IMR-90 (cell line): ENCODE results near the gene HTT. TPM values are rescaled to one million over a fixed set of nuclear protein-coding genes. Genes with fewer than 3 reads are reported as not detected.

Source experiments
- ATAC-seq: fragments of 200-7000 bp; cut with Tn5 transposase; 2 replicates; pipeline ENCODE4 v1.9.1; 2020; ENCODE audit warnings: low read depth, mild to moderate bottlenecking, moderate library complexity
- BruUV-seq: library from RNA; stranded (reverse); fragments of 400-500 nt; replicated peaks from 2 replicates; lab custom pipeline; 2021; lab: Mats Ljungman, UMichigan
- CTCF ChIA-PET: fragments of 300-600 bp; formaldehyde crosslinking; extraction: SDS; loops from one replicate; lab custom pipeline; 2021; ENCODE audit warnings: antibody characterized with exemption; lab: Yijun Ruan, JAX
- POLR2A ChIA-PET: fragments of 300-600 bp; sonication (Branson Sonifier 250); formaldehyde crosslinking; loops from one replicate; lab custom pipeline; 2022; ENCODE audit warnings: antibody characterized with exemption; ENCODE audit not compliant: unreplicated experiment; lab: Charles Lee
- DNase-seq: peaks from one replicate; pipeline ENCODE4 v3.0.0; 2013
- H2AFZ ChIP-seq: replicated peaks from 2 replicates; pipeline ENCODE3; 2013; ENCODE audit warnings: low read length, mild to moderate bottlenecking; ENCODE audit not compliant: poor library complexity
- H2AK5ac ChIP-seq: 2 replicates; pipeline ENCODE4 v1.6.1; 2013; ENCODE audit warnings: low read depth, low read length, inconsistent platforms
- H2AK9ac ChIP-seq: replicated peaks from 2 replicates; pipeline ENCODE3; 2013; ENCODE audit warnings: mild to moderate bottlenecking, low read depth, low read length, moderate library complexity; ENCODE audit not compliant: poor library complexity
- H2BK120ac ChIP-seq: 2 replicates; pipeline ENCODE4 v1.6.1; 2013; ENCODE audit warnings: low read depth, low read length, inconsistent platforms
- H2BK15ac ChIP-seq: 3 replicates; pipeline ENCODE4 v1.6.1; 2013; ENCODE audit warnings: low read depth, low read length, inconsistent platforms
- H2BK20ac ChIP-seq: 2 replicates; pipeline ENCODE4 v1.6.1; 2013; ENCODE audit warnings: low read depth, mild to moderate bottlenecking, inconsistent platforms, low read length, moderate library complexity
- H2BK5ac ChIP-seq: 2 replicates; pipeline ENCODE4 v1.6.1; 2013; ENCODE audit warnings: mild to moderate bottlenecking, low read depth, low read length, inconsistent platforms; ENCODE audit not compliant: poor library complexity, severe bottlenecking
- H3K14ac ChIP-seq: replicated peaks from 2 replicates; pipeline ENCODE4 v1.6.1; 2013; ENCODE audit warnings: low read depth, low read length, inconsistent platforms
- H3K18ac ChIP-seq: 2 replicates; pipeline ENCODE4 v1.6.1; 2013; ENCODE audit warnings: low read depth, low read length, control low read depth
- H3K23ac ChIP-seq: 2 replicates; pipeline ENCODE4 v1.6.1; 2013; ENCODE audit warnings: low read depth, low read length, inconsistent platforms
- H3K27ac ChIP-seq: 2 replicates; pipeline ENCODE4 v1.5.1; 2013; ENCODE audit warnings: mild to moderate bottlenecking, control low read depth, low read length; ENCODE audit not compliant: insufficient read depth
- H3K27me3 ChIP-seq: 2 replicates; pipeline ENCODE4 v1.6.1; 2013; ENCODE audit warnings: low read length; ENCODE audit not compliant: control insufficient read depth, insufficient read depth
- H3K36me3 ChIP-seq: 2 replicates; pipeline ENCODE4 v1.6.1; 2013; ENCODE audit warnings: low read length, mixed read lengths; ENCODE audit not compliant: control insufficient read depth, insufficient read depth
- H3K4ac ChIP-seq: 2 replicates; pipeline ENCODE4 v1.6.1; 2013; ENCODE audit warnings: low read depth, low read length, inconsistent platforms
- H3K4me1 ChIP-seq: 2 replicates; pipeline ENCODE4 v1.6.1; 2013; ENCODE audit warnings: low read length, mixed read lengths; ENCODE audit not compliant: control insufficient read depth, insufficient read depth
- H3K4me2 ChIP-seq: 2 replicates; pipeline ENCODE4 v1.6.1; 2013; ENCODE audit warnings: low read depth, mild to moderate bottlenecking, control low read depth, low read length, moderate library complexity
- H3K4me3 ChIP-seq: 2 replicates; pipeline ENCODE4 v1.5.1; 2013; ENCODE audit warnings: low read depth, mild to moderate bottlenecking, control low read depth, low read length, moderate library complexity; ENCODE audit not compliant: insufficient read depth
- H3K56ac ChIP-seq: 2 replicates; pipeline ENCODE4 v1.6.1; 2013; ENCODE audit warnings: low read length, inconsistent platforms; ENCODE audit not compliant: insufficient read depth; ENCODE audit errors: extremely low read depth
- H3K79me1 ChIP-seq, 2 experiments: 2 replicates each; pipeline ENCODE4 v1.6.1; 2013; ENCODE audit warnings: low read length in 2 of 2, inconsistent platforms in 1 of 2, low read depth in 1 of 2
- H3K9ac ChIP-seq: 2 replicates; pipeline ENCODE4 v1.6.1; 2013; ENCODE audit warnings: low read depth, low read length, control low read depth
- H3K9me1 ChIP-seq: 2 replicates; pipeline ENCODE4 v1.6.1; 2013; ENCODE audit warnings: low read length, inconsistent platforms; ENCODE audit not compliant: insufficient read depth
- H3K9me3 ChIP-seq: 2 replicates; pipeline ENCODE4 v1.6.1; 2013; ENCODE audit warnings: low read length; ENCODE audit not compliant: control insufficient read depth, insufficient read depth
- H4K20me1 ChIP-seq: 2 replicates; pipeline ENCODE4 v1.6.1; 2013; ENCODE audit warnings: low read length, inconsistent platforms; ENCODE audit not compliant: insufficient read depth
- H4K5ac ChIP-seq: 2 replicates; pipeline ENCODE4 v1.6.1; 2013; ENCODE audit warnings: mild to moderate bottlenecking, low read depth, low read length, control low read depth
- H4K8ac ChIP-seq, 2 experiments: 2 replicates each; pipeline ENCODE4 v1.6.1; 2013; ENCODE audit warnings: low read depth in 2 of 2, low read length in 2 of 2, control low read depth in 1 of 2, inconsistent platforms in 1 of 2
- H4K91ac ChIP-seq: 2 replicates; pipeline ENCODE4 v1.6.1; 2013; ENCODE audit warnings: low read depth, low read length, inconsistent platforms; ENCODE audit not compliant: insufficient read depth
- BHLHE40 ChIP-seq: fragments of 150-350 bp; IDR thresholded peaks from 2 replicates; pipeline ENCODE4 v1.6.1; 2016; ENCODE audit warnings: mild to moderate bottlenecking, low read depth, low read length
- MAZ ChIP-seq: IDR thresholded peaks from 2 replicates; pipeline ENCODE4 v1.6.1; 2012; ENCODE audit warnings: low read depth, mild to moderate bottlenecking, low read length, improper control_type of control experiment, moderate library complexity, borderline replicate concordance
- POLR2A ChIP-seq: IDR thresholded peaks from 2 replicates; pipeline ENCODE4 v1.6.1; 2012; ENCODE audit warnings: mild to moderate bottlenecking, low read depth, low read length
- RAD21 ChIP-seq: IDR thresholded peaks from 2 replicates; pipeline ENCODE4 v1.6.1; 2012; ENCODE audit warnings: low read length, improper control_type of control experiment
- WGBS, 2 experiments: methylation state at CpG; one replicate each; pipeline versions ENCODE4 v1.1.5 to v1.1.7; 2013; ENCODE audit warnings: missing lambda C conversion rate in 2 of 2; ENCODE audit not compliant: insufficient read length in 1 of 2; ENCODE audit errors: extremely low coverage in 2 of 2; 5-methylcytosine and 5-hydroxymethylcytosine counted together
- dilution Hi-C: fragments of 300-500 bp; cut with HindIII; formaldehyde crosslinking; loops from one replicate; pipeline ENCODE4 v1.14.3; 2018; ENCODE audit warnings: low sequenced_read_pairs; ENCODE audit not compliant: unreplicated experiment
- in situ Hi-C: fragments of 300-500 bp; cut with MboI; formaldehyde crosslinking; loops from 3 replicates; pipeline ENCODE4 v1.14.3; 2019; ENCODE audit warnings: low sequenced_read_pairs, inconsistent platforms, mixed read lengths
- intact Hi-C: fragments of 100-400 bp; cut with micrococcal nuclease; formaldehyde crosslinking; loops from 2 replicates; pipeline ENCODE4 v1.10.0; 2022
- polyA plus RNA-seq, 3 experiments: library from polyadenylated mRNA; depleted of rRNA; stranded (reverse); fragments of >200 nt; gene quantifications; 2 replicates each; pipeline ENCODE4 v1.2.3, GENCODE V29; 2012; ENCODE audit warnings: low replicate concordance in 1 of 3
- total RNA-seq: library from RNA; depleted of rRNA; stranded (reverse); fragments of >200 nt; gene quantifications from 2 replicates; pipeline ENCODE4 v1.2.3, GENCODE V29; 2012

HTT gene
- total and polyA plus RNA-seq, 2 of the 4 experiments (the other 2 are of a cell fraction) = 11.6 to 14.3 TPM

DNA sequence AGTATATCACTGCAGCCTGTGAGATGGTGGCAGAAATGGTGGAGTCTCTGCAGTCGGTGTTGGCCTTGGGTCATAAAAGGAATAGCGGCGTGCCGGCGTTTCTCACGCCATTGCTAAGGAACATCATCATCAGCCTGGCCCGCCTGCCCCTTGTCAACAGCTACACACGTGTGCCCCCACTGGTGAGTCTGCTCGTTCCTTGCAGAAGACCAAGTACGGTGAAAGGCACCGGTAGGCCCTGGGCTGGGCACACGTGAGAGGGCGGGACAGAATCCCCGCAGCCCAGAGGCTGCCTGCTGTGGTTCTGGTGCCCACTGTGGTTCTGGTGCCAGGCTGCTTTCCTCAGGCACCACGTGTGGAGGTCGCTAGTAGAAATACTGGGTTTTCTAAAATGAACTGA, 143.3 kb downstream of the HTT start:
- in situ Hi-C loops (no loop called here), dilution Hi-C loops (no loop called here), intact Hi-C loops (no loop called here)
- Histone ChIP-seq H3K27ac (no peak overlapping the region), H2AK5ac (no peak overlapping the region), H3K18ac (no peak overlapping the region), H2BK5ac (no peak overlapping the region), H2BK20ac (no peak overlapping the region), H3K79me1 (no peaks in the 10 kb centered on the region), H2BK120ac (no peak overlapping the region), H3K9me1 (no peaks in the 10 kb centered on the region; the same call in 1 of the 2 replicates), H3K36me3 (peaks cover 61% of the 10 kb centered on the region), H3K4me2 (no peak overlapping the region), H2BK15ac (no peak overlapping the region), H3K9ac (no peak overlapping the region), H3K4ac (no peak overlapping the region), H3K23ac (no peak overlapping the region), H3K27me3 (no peaks in the 10 kb centered on the region), H3K56ac (no peak overlapping the region), H4K8ac (no peak overlapping the region), H2AFZ (no peak overlapping the region), H3K4me3 (no peak overlapping the region), H4K5ac (no peak overlapping the region), H3K4me1 (no peaks in the 10 kb centered on the region), H3K14ac (no peak overlapping the region), H4K20me1 (no peaks in the 10 kb centered on the region), H4K91ac (no peak overlapping the region), H3K9me3 (no peaks in the 10 kb centered on the region), H2AK9ac (no peak overlapping the region)
- BruUV-seq = no TSS peak
- POLR2A ChIA-PET = no interaction called here
- DNase-seq (no peak), ATAC-seq (no peak)
- TF ChIP-seq POLR2A (no peak), MAZ (no peak), BHLHE40 (no peak), RAD21 (no peak)
- CTCF ChIA-PET = no interaction called here
- WGBS, 2 experiments = 93% methylated on average over 9 of the region's 16 CpGs; no CpG with 5 or more reads in 1 of the 2 experiments
